MV-4-11 (cell line): ENCODE results near the gene FIZ1.
A peak's percentile ranks its signal among the peaks of the same experiment; 100 is the strongest.

ENCODE experiments used
- DNase-seq: peaks from one replicate; lab custom pipeline; 2025; lab: John Stamatoyannopoulos, UW

FIZ1 gene

GRCh38 chr19:55599468-55599841 lies at the start of gene FIZ1:
FIZ1 (minus strand) TSS chr19:55599517; CDS start chr19:55597865, 1,652 bp downstream.
- DNase-seq, result peak; percentile 99

- no peak for DNase-seq
These were observed 49.4 kb upstream of the FIZ1 start for GRCh38 chr19:55648585-55649267.

DNA sequence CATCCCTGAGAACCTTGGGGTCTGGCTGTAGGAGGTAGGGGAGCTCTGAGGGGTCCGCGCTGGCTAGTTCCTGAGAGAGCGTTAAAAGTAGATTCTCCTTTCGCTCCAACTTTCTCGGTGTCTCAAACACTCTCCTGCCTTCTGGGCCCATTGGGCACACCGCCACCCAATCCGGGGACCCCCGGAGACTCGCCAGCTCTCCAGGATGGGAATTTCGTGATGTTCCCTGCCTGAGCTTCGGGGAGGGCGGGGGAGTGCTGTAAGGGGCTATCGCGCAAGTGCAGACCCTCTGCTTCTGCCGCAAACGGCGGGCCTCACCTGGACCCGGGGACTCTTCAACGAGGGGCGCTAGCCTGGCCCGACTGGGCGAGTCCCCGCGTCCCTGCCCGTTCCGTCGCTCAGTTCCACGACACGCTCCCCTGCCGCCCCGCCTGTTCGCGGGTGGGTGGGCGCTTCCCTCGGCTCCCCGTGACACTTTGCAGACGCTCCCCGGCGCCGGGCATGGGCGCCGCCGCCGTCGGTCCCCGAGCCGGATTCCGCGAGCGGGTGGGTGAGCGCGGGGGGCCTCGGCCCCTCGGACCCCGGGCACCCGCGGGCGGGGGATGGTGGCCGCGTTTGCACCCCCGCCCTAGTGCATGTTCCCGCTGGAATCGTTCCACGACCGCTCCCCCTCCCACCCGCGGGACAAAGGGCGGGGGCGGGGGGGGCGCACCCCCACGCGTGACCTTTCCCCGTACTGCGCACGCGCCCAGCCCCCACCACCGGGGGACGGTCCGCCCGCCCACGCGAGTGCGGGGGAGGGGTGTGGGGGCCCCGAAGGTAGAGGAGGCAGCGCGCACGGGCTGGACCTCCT lies 48.6 kb upstream of the FIZ1 start, which contains the start of gene CCDC106:
TSS of gene CCDC106 (plus strand) at position 481 of the 853 bp plus-strand sequence. CDS start 835 bp downstream, outside the sequence.
- DNase-seq, result peak; percentile 52

- no peak for DNase-seq
These were observed 47.8 kb upstream of the FIZ1 start for GRCh38 chr19:55646889-55647731.

DNA sequence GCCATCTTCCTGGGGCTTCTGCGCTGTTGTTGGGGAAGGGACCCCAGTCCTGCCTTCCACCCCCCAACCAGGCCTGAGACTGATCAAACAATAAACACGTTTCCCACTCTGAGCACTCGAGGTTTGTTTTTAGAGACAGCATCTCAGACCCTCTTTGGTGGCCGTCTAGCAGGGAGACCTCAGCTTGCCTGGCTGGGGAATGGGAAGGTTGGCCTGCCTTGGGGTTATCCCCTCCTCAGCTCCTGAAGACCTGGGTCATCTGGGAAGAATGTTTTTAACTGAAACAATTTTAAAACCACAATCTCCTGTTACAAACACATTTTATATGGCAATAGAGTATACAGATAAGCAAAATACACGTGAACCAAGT lies 46.2 kb upstream of the FIZ1 start:
- no peak for DNase-seq

GRCh38 chr19:55644842-55645511 lies 45.7 kb upstream of the FIZ1 start:
- DNase-seq, result no peak

- no peak for DNase-seq
These were observed 45.0 kb upstream of the FIZ1 start for GRCh38 chr19:55644191-55644833.

- no peak for DNase-seq
These were observed 44.5 kb upstream of the FIZ1 start for GRCh38 chr19:55643887-55644176.

DNA sequence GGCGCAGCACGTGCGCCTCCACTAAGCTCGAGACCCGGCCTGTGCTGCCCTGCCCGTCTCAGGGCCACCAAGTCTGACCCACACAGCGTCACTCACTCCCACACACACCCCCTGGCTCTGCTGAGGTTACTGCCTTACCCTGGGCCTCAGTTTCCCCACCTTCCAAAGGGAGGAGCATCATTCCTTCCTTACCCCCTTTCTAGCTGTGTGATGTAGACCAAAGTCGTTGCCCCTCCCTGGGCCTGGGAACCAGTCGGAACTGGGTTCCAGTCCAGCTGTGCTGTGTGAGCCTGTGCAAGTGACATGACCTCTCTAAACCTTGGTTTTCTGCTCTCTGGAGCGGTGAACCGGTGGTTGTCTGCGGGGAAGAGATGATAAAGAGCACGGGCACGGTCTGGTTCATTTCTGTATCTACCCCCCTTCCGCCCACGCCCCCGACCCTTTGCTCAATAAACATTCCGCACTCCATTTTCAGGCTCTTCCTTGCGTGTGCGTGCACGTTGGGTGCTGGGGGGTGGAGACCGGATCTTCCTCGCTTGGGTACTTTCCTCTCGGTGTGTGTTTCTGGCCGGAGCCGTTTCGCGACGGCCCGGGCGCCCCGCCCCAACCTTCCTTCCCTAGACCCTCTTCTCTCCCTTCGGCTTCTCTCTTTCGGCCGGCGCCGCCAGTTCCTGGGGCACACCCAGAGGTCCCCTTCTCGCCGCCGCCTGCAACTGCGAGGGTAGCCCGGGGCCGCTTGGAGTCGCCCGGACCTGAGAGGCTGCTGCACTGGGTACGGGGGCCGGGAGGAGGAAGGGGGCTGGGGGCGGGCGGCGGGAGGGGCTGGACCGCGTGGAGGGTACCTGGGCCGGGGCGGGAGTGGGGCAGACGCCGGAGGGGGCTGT lies 43.9 kb upstream of the FIZ1 start, which contains the start of gene ZNF581:
TSS of gene ZNF581 (plus strand) at position 647 of the 884 bp plus-strand sequence. CDS start 923 bp downstream, outside the sequence.
- peak; percentile 74 for DNase-seq

- DNase-seq, result no peak
These were observed 43.1 kb upstream of the FIZ1 start for GRCh38 chr19:55642153-55643002.

DNA sequence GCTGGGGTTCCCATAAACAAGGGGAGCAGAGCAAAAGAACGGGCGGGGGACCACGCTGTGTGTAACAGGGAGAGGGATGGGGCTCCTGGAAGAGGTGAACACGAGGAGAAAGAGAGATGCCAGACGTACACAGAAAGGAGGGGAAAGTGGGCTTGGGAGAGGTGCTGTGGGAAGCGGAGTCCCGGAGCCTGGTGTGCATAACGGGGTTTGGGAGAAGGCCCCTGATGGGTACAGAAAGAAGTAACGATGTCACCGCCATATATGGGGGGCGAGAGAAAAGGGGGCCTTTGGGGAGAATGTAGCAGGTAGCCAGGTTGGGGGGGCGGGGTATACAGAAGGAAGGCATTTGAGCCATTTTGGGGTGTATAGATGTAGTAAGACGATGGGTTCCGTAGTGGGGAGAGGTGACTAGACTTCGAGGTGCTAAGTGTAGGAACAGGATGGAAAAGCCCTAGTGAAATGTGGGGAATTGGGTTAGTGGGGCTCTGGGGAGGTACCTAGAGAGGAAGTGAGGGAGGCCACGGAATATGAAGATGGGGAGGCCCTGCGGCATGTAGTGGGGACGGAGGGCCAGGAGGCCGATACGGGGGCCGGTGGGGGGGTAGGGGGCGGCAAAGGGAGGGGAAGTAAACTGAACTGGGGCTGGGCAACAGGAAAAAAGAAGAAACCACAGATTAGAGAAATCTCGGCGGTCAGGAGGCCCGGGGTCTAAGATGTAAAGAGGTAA lies 42.3 kb upstream of the FIZ1 start:
- no peak for DNase-seq

- peak; percentile 40 for DNase-seq
These were observed 41.5 kb upstream of the FIZ1 start, which contains the start of gene ZNF580 for GRCh38 chr19:55640577-55641425. ZNF580 (plus strand) TSS chr19:55641002; CDS start chr19:55642509, 1,507 bp downstream.

- no peak for DNase-seq
These were observed 40.8 kb upstream of the FIZ1 start for GRCh38 chr19:55640043-55640576.

DNA sequence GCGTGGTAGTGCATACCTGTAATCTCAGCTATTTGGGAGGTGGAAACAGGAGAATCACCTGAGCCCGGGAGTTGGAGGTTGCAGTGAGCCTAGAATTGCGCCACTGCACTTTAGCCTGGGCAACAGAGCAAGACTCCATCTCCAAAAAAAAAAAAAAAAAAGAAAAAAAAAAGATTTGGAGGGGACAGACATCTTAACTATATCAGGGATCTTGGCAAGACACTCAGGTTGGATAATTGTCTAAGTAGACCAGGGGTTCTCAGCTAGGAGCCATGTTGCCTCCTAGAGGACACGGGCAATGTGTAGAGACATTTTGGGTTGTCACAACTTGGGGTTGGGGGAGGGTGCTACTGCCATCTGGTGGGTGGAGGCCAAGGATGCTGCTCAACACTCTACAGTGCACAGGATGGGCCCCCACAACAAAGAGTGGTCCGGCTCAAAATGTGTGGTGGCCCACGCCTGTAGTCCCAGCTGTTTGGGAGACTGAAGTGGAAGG lies 39.6 kb upstream of the FIZ1 start:
- DNase-seq, result peak; percentile 76

DNA sequence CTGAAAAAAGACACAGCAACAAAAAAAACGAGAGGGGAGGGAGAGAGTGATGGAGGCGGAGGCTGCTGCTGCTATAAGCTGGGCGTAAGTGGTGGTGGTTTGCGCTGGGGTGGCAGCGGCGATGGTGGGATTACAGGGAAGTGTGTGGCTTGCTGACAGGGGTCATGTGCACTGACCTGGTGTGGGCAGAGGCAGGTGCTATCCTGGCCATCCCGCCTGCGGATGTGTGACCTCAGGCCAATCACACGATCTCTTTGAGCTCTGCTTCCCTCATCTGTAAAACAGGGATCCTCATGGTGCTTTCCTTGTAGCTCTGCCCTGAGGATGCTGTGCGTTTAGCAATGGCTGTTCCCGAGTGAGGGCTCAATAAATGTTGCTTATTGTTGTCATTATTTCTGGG lies 38.2 kb upstream of the FIZ1 start:
- no peak for DNase-seq

- DNase-seq, result no peak
These were observed 37.4 kb upstream of the FIZ1 start for GRCh38 chr19:55636723-55637122.

GRCh38 chr19:55635856-55636440 lies 36.6 kb upstream of the FIZ1 start:
- DNase-seq, result no peak
